SIG-M5 treated with dmso at 0.1 percent for 504 hours (cell line): Measurements from ENCODE around the gene TIMM13.

ENCODE experiments used
- DNase-seq: peaks from one replicate; lab custom pipeline; 2025; ENCODE audit not compliant: unreplicated experiment; lab: John Stamatoyannopoulos, UW

The TIMM13 gene

GRCh38 chr19:2387367-2388288 is 39.8 kb downstream of the TIMM13 start:
- no peak for DNase-seq

GRCh38 chr19:2385053-2385721 is 42.2 kb downstream of the TIMM13 start:
- peak; percentile 30 for DNase-seq

GRCh38 chr19:2382530-2383222 is 44.7 kb downstream of the TIMM13 start:
- no peak for DNase-seq

- DNase-seq: no peak
Measured at GRCh38 chr19:2381148-2381820, 46.1 kb downstream of the TIMM13 start.

- DNase-seq: no peak
Measured at GRCh38 chr19:2380567-2380966, 46.8 kb downstream of the TIMM13 start.

- DNase-seq: no peak
Measured at GRCh38 chr19:2376784-2377519, 50.4 kb downstream of the TIMM13 start.
